Activated T-cell treated with anti-CD3 and anti-CD28 coated beads, Interleukin-2, amount 50 U/mL, for 72 hours (primary cell): ENCODE results near the gene CEP44. TPM values are rescaled to one million over a fixed set of nuclear protein-coding genes. Genes with fewer than 3 reads are reported as not detected.
"Not testable (repeated sequence)": the region's sequence is repeated elsewhere in the genome, so short reads cannot be mapped to it uniquely, and the experiment has no call there.

Source experiments
- ATAC-seq, 2 donors: fragments of 150-1000 bp; cut with Tn5 transposase; replicated peaks in 1 of 2; 2 replicates each; pipeline ENCODE4 v1.10.0; 2021; ENCODE audit warnings: moderate library complexity in 2 of 2, mild to moderate bottlenecking in 1 of 2
- DNase-seq, 2 donors: peaks; one replicate each; pipeline ENCODE4 v3.0.0; 2021 to 2022; ENCODE audit warnings: mixed read lengths in 1 of 2
- H3K27ac Mint-ChIP-seq: one replicate; pipeline ENCODE4 v1.8.0; 2022; ENCODE audit warnings: mild to moderate bottlenecking, moderate library complexity, mixed read lengths
- H3K27me3 Mint-ChIP-seq: one replicate; pipeline ENCODE4 v1.8.0; 2022; ENCODE audit warnings: low read depth, mixed read lengths
- H3K36me3 Mint-ChIP-seq, 2 donors: one replicate each; pipeline ENCODE4 v1.8.0; 2022; ENCODE audit warnings: mixed read lengths in 2 of 2, mild to moderate bottlenecking in 1 of 2; ENCODE audit not compliant: insufficient read depth in 2 of 2
- H3K4me1 Mint-ChIP-seq: one replicate; pipeline ENCODE4 v1.8.0; 2022; ENCODE audit warnings: low read depth, mixed read lengths
- H3K4me3 Mint-ChIP-seq, 2 donors: one replicate each; pipeline ENCODE4 v1.8.0; 2022; ENCODE audit warnings: mild to moderate bottlenecking in 2 of 2, mixed read lengths in 2 of 2, moderate library complexity in 2 of 2
- H3K9me3 Mint-ChIP-seq, 2 donors: one replicate each; pipeline ENCODE4 v1.8.0; 2022; ENCODE audit warnings: mixed read lengths in 2 of 2
- total RNA-seq, 2 donors: library from RNA; stranded (reverse); gene quantifications; one replicate each; pipeline ENCODE4 v1.2.3, GENCODE V29; 2022

The CEP44 gene
- total RNA-seq, 2 donors from 2014 or later, result 29.7 to 33.5 TPM

DNA sequence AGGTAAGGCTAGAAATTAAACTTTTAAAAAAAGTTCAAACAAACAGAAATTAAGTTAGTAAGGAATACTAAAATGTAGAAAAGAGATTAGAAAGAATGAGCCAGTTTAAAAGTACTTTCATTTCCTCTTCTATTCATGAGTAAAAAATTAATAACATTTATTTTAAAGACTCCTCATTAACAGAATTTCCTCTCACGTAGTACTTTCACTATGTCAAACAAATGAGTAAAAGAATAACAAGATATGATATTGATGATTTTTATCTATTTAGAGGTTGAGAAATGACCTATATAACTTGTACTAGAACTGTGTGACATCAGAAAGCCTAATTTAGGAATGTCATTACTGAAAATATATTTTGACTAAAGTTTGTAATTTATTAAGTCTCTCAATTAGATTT, 22.3 kb upstream of the CEP44 start:
- not testable (repeated sequence) for H3K9me3 Mint-ChIP-seq, H3K4me3 Mint-ChIP-seq, H3K27ac Mint-ChIP-seq, H3K27me3 Mint-ChIP-seq, H3K36me3 Mint-ChIP-seq, DNase-seq, ATAC-seq, H3K4me1 Mint-ChIP-seq

DNA sequence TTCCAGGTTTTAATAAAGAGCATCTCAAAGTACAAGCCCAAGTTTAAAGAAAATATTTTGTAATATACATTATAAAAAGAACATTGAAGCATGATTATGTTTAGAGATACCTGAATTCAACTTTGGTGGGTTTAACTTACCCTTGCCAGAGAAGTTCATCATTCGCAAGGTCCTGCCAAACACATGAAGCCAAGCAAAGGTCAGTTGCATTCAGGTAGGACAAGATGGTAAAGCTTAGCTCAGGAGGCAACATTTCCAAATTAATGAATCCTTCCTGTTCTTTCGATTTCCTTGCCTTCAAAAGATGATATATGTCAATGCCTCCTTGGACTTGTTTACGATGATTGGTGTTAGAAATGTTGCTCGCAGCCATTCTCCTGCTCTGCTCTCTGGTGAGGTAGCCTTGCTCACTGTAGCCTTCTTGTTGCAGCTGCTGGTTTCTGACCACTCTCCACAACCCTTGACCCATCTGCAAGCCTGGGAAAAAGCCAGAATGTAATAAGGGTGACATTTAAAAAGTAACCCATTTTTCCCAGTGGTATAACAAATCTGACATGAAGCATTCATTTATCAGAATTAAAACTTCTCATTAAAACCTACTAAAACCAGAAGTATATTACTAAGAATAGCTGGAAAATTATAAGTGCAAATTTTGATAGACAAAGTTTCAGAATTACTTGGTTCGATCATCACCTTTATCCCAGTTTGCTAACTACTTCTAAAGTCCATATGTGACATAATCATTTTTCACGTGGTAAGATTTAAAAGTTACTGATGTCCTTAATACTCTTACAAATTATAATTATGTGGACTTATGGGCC, 20.9 kb upstream of the CEP44 start:
- DNase-seq, result no peak
- Mint-ChIP-seq H3K27ac (no peak overlapping the region), H3K9me3 (no peaks in the 10 kb centered on the region), H3K4me3 (no peak overlapping the region), H3K4me1 (no peaks in the 10 kb centered on the region), H3K36me3 (peaks cover 0 to 3% of the 10 kb centered on the region in 2 donors), H3K27me3 (no peaks in the 10 kb centered on the region)
- ATAC-seq, result no peak

DNA sequence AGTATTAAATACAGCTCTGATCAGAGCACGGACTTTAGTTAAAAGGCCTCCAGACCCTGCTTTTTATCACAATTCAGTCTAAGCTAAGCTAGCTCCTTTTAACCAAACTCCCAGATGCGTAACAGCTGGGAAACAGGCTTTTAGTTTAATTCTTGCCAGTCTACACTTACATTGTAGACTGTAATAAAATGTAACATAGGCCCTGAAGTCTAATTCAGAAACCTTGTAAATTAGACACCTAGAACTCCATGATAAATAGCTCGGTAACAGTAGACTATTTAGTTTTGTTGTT, 20.3 kb upstream of the CEP44 start:
- H3K27ac Mint-ChIP-seq, result no peak overlapping the region
- peaks cover 0 to 3% of the 10 kb centered on the region in 2 donors for H3K36me3 Mint-ChIP-seq
- DNase-seq, result no peak
- ATAC-seq, result no peak
- no peak overlapping the region for H3K4me3 Mint-ChIP-seq
- no peaks in the 10 kb centered on the region for H3K4me1 Mint-ChIP-seq
- no peaks in the 10 kb centered on the region for H3K27me3 Mint-ChIP-seq
- H3K9me3 Mint-ChIP-seq, result no peaks in the 10 kb centered on the region

DNA sequence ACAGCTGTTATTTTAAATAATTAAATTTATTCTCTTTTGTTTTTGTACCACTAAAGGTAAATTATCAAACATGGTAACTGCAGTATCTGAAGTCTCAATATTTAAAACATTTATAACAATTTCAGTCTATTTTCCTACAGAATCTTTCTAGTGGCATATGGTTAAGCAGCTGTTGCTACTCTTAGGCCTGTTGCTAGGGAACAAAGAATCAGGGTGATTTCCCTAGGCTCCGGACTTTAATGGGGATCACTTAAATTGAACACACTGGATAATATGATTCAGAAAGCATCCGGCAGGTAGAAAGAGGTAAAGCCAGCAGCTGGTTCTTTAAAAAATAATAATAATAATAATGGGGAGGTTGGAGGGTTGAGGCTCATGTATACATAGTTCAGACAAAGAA, 17.8 kb upstream of the CEP44 start:
- Mint-ChIP-seq H3K4me3 (no peak overlapping the region), H3K9me3 (no peaks in the 10 kb centered on the region), H3K4me1 (peaks cover 2% of the 10 kb centered on the region), H3K36me3 (peaks cover 0 to 3% of the 10 kb centered on the region in 2 donors), H3K27me3 (no peaks in the 10 kb centered on the region), H3K27ac (no peak overlapping the region)
- DNase-seq (no peak), ATAC-seq (no peak)

DNA sequence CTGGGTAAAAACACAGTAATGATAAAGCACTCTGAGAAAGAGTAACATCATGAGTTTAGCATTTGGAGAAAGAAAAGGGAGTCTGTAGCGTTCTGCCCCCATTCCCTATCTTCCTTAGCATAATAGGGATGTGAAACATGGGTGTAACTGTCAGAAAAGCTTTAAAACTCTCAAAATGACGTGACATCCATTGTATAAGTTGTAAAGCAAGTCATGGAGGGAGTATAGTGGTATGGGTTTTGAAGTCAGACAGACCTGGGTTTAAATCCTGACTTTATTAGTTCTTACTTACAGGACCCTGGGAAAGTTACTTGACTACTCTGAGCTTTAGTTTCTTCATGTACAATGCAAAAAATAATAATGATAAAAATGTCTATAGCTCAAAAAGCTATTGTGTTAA, 17.3 kb upstream of the CEP44 start:
- Mint-ChIP-seq H3K27me3 (no peaks in the 10 kb centered on the region), H3K27ac (no peak overlapping the region), H3K4me1 (peaks cover 5% of the 10 kb centered on the region), H3K9me3 (no peaks in the 10 kb centered on the region), H3K36me3 (peaks cover 0 to 3% of the 10 kb centered on the region in 2 donors), H3K4me3 (no peak overlapping the region)
- DNase-seq (no peak), ATAC-seq (no peak)

DNA sequence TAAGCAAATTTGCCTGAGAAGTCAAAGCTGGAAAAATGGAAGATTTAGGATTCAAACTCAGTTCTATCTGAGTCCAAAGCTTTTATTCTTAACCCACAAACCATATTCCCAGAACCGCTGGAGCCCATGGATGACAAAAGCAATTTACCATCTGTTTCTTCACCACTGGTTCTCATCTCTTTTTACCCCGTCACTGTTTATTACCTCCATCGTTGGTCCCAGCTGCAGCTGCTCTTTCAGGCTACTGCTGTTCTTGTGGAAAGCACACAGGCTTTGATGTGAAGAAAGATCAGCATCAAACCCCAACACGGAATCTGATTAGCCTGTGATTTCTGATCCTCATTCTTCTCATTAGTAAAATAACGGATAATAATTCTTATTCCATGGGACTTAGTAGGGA, 9.8 kb upstream of the CEP44 start:
- no peak for DNase-seq
- Mint-ChIP-seq H3K27me3 (no peaks in the 10 kb centered on the region), H3K4me3 (no peak overlapping the region), H3K9me3 (peaks cover 0 to 1% of the 10 kb centered on the region in 2 donors), H3K36me3 (no peaks in the 10 kb centered on the region), H3K27ac (no peak overlapping the region), H3K4me1 (peaks cover 29% of the 10 kb centered on the region)
- ATAC-seq, result no peak

DNA sequence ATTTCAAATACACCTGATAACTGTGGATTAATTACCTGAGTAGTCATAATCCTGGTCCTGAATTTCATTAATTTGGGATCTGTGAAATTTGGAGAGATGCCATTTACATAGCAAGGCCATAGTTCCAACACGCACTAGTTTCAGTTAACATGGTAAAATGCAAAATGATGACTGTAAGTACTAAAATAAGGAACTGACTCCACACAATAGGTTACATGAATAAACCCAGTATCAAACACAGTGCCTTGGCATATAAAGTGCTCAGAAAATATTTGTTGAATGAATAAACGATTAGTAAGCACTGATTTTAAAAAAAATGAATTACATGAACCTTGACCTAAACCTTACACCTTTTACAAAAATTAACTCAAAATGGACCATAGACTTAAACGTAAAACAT, 9.3 kb upstream of the CEP44 start:
- H3K36me3 Mint-ChIP-seq, result peaks cover 0 to 2% of the 10 kb centered on the region in 2 donors
- no peak for DNase-seq
- H3K9me3 Mint-ChIP-seq, result peaks cover 0 to 2% of the 10 kb centered on the region in 2 donors
- ATAC-seq, result no peak
- no peak overlapping the region for H3K27ac Mint-ChIP-seq
- H3K4me1 Mint-ChIP-seq, result peaks cover 34% of the 10 kb centered on the region
- H3K27me3 Mint-ChIP-seq, result no peaks in the 10 kb centered on the region
- H3K4me3 Mint-ChIP-seq, result no peak overlapping the region

DNA sequence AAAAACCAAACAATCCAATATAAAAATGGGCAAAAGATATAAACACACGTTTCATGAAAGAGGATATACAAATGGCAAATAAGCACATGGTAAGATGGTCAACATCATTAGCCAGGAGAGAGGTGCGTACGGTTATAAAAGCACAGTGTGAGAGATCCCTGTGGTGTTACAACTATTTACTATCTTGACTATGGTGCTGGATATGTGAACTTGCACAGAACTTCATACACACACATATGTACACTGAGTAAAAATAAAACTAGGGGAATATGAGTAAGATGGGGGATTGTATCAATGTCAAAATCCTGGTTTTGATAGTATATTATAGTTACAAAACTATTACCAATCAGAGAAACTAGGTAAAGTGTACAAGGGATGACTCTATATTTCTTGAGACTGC, 8.6 kb upstream of the CEP44 start:
- Mint-ChIP-seq H3K4me3 (no peak overlapping the region), H3K9me3 (peaks cover 0 to 2% of the 10 kb centered on the region in 2 donors), H3K27ac (no peak overlapping the region), H3K4me1 (peaks cover 41% of the 10 kb centered on the region), H3K27me3 (no peaks in the 10 kb centered on the region), H3K36me3 (peaks cover 2 to 3% of the 10 kb centered on the region in 2 donors)
- DNase-seq (no peak), ATAC-seq (peak; percentile 20 to 53)

DNA sequence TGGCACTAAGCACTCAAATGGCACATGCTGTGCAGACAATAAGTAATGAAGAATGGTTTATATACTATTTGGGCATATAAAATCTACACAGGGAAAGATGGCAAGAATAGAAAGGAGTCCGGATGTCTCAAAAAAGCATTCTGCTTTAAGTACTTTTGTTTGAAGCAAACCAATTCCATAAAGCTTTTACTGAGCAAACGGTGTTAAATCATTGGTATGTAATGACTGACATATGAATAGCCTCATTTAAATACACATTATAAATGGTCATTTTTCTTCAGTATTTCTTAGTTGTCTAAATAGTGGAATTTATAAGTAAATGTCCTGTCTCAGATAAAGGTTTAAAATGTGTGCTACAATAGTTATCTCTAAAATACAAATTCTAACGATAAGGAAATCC, 6.3 kb upstream of the CEP44 start:
- Mint-ChIP-seq H3K27me3 (no peaks in the 10 kb centered on the region), H3K27ac (no peak overlapping the region), H3K4me3 (no peak overlapping the region), H3K4me1 (peaks cover 59% of the 10 kb centered on the region), H3K9me3 (peaks cover 0 to 2% of the 10 kb centered on the region in 2 donors), H3K36me3 (peaks cover 2 to 3% of the 10 kb centered on the region in 2 donors)
- DNase-seq (no peak), ATAC-seq (no peak)

DNA sequence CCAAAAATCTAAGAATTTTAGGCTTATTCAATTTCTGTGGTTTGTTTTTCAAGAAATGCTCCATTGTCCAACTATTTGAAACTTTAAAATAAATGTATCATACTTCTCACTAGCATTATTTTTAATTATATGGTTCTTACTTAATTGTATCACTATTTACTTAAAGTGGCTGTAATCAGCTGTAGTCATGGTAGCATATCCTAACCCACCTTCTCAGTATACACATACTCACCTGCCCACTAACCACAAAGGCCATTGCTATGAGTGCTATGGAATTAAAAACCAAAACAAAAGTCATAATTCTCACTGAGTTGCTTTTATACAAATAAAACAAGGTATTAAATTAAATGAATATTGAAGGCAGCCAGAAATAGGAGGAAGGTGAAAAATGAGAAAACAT, 5.2 kb upstream of the CEP44 start:
- ATAC-seq (peak; percentile 26 to 29), DNase-seq (peak in 1 of 2 donors; percentile 16)
- H3K27me3 Mint-ChIP-seq, result no peaks in the 10 kb centered on the region
- peaks cover 2 to 3% of the 10 kb centered on the region in 2 donors for H3K36me3 Mint-ChIP-seq
- no peak overlapping the region for H3K4me3 Mint-ChIP-seq
- peaks cover 66% of the 10 kb centered on the region for H3K4me1 Mint-ChIP-seq
- peak overlapping the region; percentile 46 for H3K27ac Mint-ChIP-seq
- H3K9me3 Mint-ChIP-seq, result peaks cover 0 to 2% of the 10 kb centered on the region in 2 donors

DNA sequence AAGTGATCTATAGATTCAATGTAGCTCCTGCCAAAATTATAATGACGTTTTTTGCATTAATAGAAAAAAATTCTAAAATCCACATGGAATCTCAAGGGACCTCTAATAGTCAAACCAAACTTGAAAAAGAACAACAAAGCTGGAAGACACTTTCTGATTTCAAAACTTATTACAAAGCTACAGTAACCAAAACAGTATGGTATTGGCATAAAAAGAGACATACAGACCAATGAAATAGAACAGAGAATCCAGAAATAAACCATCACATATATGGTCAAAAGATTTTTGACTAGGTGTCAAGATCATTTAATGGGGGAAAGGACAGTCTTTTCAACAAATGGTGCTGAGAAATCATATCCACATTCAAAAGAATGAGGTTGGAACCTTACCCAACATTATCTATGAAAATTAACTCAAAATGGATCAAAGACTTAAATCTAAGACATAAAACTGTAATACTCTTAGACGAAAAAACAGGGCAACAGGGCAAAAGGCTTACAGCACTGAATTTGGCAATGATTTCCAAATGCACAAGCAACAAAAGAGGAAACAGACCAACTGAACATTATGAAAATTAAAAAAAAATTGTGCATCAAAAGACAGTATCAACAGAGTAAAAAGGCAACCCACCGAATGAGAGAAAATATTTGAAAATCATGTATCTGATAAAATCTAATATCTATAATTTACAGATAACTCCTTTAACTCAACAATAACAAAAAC, 4.1 kb upstream of the CEP44 start:
- ATAC-seq (no peak), DNase-seq (no peak)
- Mint-ChIP-seq H3K9me3 (peaks cover 0 to 2% of the 10 kb centered on the region in 2 donors), H3K4me3 (no peak overlapping the region), H3K36me3 (peaks cover 4 to 5% of the 10 kb centered on the region in 2 donors), H3K27ac (no peak overlapping the region), H3K27me3 (no peaks in the 10 kb centered on the region), H3K4me1 (peaks cover 70% of the 10 kb centered on the region)

DNA sequence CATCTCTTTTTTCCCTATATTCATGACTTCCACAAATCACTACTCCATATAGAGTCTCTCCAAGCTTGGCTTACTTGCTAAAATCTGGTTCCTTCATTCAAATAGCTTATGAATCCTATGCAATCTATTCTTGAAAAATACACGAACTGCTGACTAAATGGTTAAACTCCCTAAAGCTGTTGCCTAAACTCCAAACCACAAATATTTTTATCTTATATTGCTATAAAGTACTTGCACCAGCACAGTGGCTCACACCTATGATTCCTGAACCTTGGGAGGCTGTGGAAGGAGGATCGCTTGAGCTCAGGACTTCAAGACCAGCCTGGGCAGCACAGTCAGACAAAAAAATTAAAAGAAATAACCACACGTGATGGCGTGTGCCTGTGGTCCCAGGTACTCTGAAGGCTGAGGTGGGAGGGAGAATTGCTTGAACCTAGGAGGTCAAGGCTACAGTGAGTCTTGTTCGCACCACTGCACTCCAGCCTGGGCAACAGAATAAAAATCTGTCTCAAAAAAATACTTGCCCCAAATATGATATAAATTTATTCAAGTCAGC, 2.5 kb upstream of the CEP44 start:
- Mint-ChIP-seq H3K27me3 (no peaks in the 10 kb centered on the region), H3K9me3 (peaks cover 0 to 2% of the 10 kb centered on the region in 2 donors), H3K36me3 (peaks cover 5 to 6% of the 10 kb centered on the region in 2 donors), H3K27ac (peak overlapping the region; percentile 68), H3K4me1 (peaks cover 79% of the 10 kb centered on the region), H3K4me3 (peak overlapping the region; percentile 34 to 59)
- DNase-seq (no peak), ATAC-seq (no peak)

DNA sequence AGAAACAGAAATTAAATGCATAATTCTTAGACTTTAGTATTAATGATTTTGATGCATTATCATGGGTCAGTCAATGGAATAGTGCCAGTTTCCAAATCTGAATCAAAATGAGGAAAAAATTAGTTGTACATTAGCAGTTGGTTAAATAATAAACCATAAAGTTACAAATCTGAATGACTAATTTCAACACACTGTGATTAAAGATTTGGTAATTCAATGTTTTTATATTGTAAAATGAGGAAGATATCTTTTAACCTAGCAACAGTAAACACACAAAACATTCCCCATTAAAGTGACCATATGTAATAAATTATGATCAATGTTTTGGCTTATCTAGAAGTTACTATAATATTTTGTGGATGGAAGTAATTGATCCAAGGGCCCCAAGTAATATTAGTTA, 1.8 kb upstream of the CEP44 start:
- Mint-ChIP-seq H3K4me3 (peak overlapping the region; percentile 90 to 99), H3K36me3 (peaks cover 5 to 6% of the 10 kb centered on the region in 2 donors), H3K27me3 (no peaks in the 10 kb centered on the region), H3K27ac (no peak overlapping the region), H3K4me1 (peaks cover 79% of the 10 kb centered on the region), H3K9me3 (peaks cover 0 to 2% of the 10 kb centered on the region in 2 donors)
- DNase-seq, result no peak
- no peak for ATAC-seq
